Measurements from ENCODE around the gene IKZF3.

- TF ChIP-seq CTCF (conservative IDR thresholded peaks at IDR 0.05 in 1 of 2, IDR thresholded peaks at IDR 0.05 in 1 of 2; ENCODE audit: extremely low read depth in 1 of 2, insufficient read depth in 1 of 2, low read depth in 1 of 2, low read length in 2 of 2) (no peak), EZH2 (IDR thresholded peaks at IDR 0.05; ENCODE audit: borderline replicate concordance, low read length) (peak; percentile 61)
Observed at GRCh38 chr17:39772987-39773934, 90.9 kb downstream of the IKZF3 start.
